ENCODE measurements around the gene MED14. TPM values are rescaled to one million over a fixed set of nuclear protein-coding genes. Genes with fewer than 3 reads are reported as not detected.
A peak's percentile ranks its signal among the peaks of the same experiment; 100 is the strongest.
"Not testable (repeated sequence)": the region's sequence is repeated elsewhere in the genome, so short reads cannot be mapped to it uniquely, and the experiment has no call there.

MED14 gene
- total RNA-seq (2014; rRNA removed; shearing (Covaris generic)) = 21.8 and 28.9 TPM in 2 replicates

GRCh38 chrX:40735325-40736169 is at the start of gene MED14:
TSS of gene MED14 (minus strand) at chrX:40735542. CDS start at chrX:40735412, 130 bp downstream.
- Histone ChIP-seq H3K27ac (peak within 1 kb of the TSS; percentile 51), H3K9me3 (replicated peaks) (no peaks in the 10 kb centered on the region), H3K27me3 (no peaks in the 10 kb centered on the region), H3K4me1 (no peaks in the 10 kb centered on the region), H3K4me3 (peak within 1 kb of the TSS; percentile 77), H3K36me3 (no peaks in the 10 kb centered on the region)
- DNase-seq = peak; percentile 79 to 82

- no peaks in the 10 kb centered on the region for H3K9me3 ChIP-seq (replicated peaks)
- H3K27me3 ChIP-seq = no peaks in the 10 kb centered on the region
- DNase-seq = no peak
Measured at GRCh38 chrX:40784516-40785151, 49.3 kb upstream of the MED14 start.

GRCh38 chrX:40782644-40783259 is 47.4 kb upstream of the MED14 start:
- not testable (repeated sequence) for DNase-seq

More at GRCh38 chrX:40784516-40785151, 49.3 kb upstream of the MED14 start:
- Histone ChIP-seq H3K36me3 (no peaks in the 10 kb centered on the region), H3K4me3 (no peak overlapping the region), H3K27ac (no peak overlapping the region), H3K4me1 (no peaks in the 10 kb centered on the region)

GRCh38 chrX:40780951-40781350 is 45.6 kb upstream of the MED14 start:
- no peaks in the 10 kb centered on the region for H3K9me3 ChIP-seq (replicated peaks)
- no peaks in the 10 kb centered on the region for H3K36me3 ChIP-seq
- DNase-seq = no peak
- H3K4me3 ChIP-seq = no peak overlapping the region
- no peaks in the 10 kb centered on the region for H3K4me1 ChIP-seq
- H3K27ac ChIP-seq = no peak overlapping the region
- H3K27me3 ChIP-seq = no peaks in the 10 kb centered on the region

More at GRCh38 chrX:40782644-40783259, 47.4 kb upstream of the MED14 start:
- H3K4me3 ChIP-seq; H3K27ac ChIP-seq; H3K36me3 ChIP-seq; H3K27me3 ChIP-seq; H3K4me1 ChIP-seq; H3K9me3 ChIP-seq (replicated peaks): not testable (repeated sequence)

GRCh38 chrX:40780082-40780481 is 44.7 kb upstream of the MED14 start:
- no peaks in the 10 kb centered on the region for H3K4me1 ChIP-seq
- H3K9me3 ChIP-seq (replicated peaks) = no peaks in the 10 kb centered on the region
- no peak overlapping the region for H3K27ac ChIP-seq
- H3K27me3 ChIP-seq = no peaks in the 10 kb centered on the region
- no peaks in the 10 kb centered on the region for H3K36me3 ChIP-seq
- no peak for DNase-seq
- no peak overlapping the region for H3K4me3 ChIP-seq

- Histone ChIP-seq H3K4me3 (no peak overlapping the region), H3K27ac (no peak overlapping the region), H3K4me1 (no peaks in the 10 kb centered on the region), H3K27me3 (no peaks in the 10 kb centered on the region), H3K36me3 (no peaks in the 10 kb centered on the region), H3K9me3 (replicated peaks) (no peaks in the 10 kb centered on the region)
- no peak for DNase-seq
Measured at GRCh38 chrX:40778861-40779575, 43.7 kb upstream of the MED14 start.

- no peak for DNase-seq
- Histone ChIP-seq H3K4me3 (no peak overlapping the region), H3K27me3 (no peaks in the 10 kb centered on the region), H3K4me1 (no peaks in the 10 kb centered on the region), H3K27ac (no peak overlapping the region), H3K9me3 (replicated peaks) (no peaks in the 10 kb centered on the region), H3K36me3 (no peaks in the 10 kb centered on the region)
Measured at GRCh38 chrX:40773809-40774208, 38.5 kb upstream of the MED14 start.

- no peak for DNase-seq
- Histone ChIP-seq H3K27ac (no peak overlapping the region), H3K4me3 (no peak overlapping the region), H3K27me3 (no peaks in the 10 kb centered on the region), H3K4me1 (no peaks in the 10 kb centered on the region), H3K9me3 (replicated peaks) (no peaks in the 10 kb centered on the region), H3K36me3 (no peaks in the 10 kb centered on the region)
Measured at GRCh38 chrX:40773188-40773587, 37.8 kb upstream of the MED14 start.

- H3K36me3 ChIP-seq = no peaks in the 10 kb centered on the region
- no peaks in the 10 kb centered on the region for H3K9me3 ChIP-seq (replicated peaks)
- no peak for DNase-seq
- H3K4me1 ChIP-seq = no peaks in the 10 kb centered on the region
- H3K27me3 ChIP-seq = no peaks in the 10 kb centered on the region
- no peak overlapping the region for H3K27ac ChIP-seq
- no peak overlapping the region for H3K4me3 ChIP-seq
Measured at GRCh38 chrX:40772290-40772689, 36.9 kb upstream of the MED14 start.

GRCh38 chrX:40761762-40762161 is 26.4 kb upstream of the MED14 start:
- Histone ChIP-seq H3K27ac (no peak overlapping the region), H3K27me3 (no peaks in the 10 kb centered on the region), H3K4me3 (no peak overlapping the region), H3K36me3 (no peaks in the 10 kb centered on the region), H3K4me1 (no peaks in the 10 kb centered on the region), H3K9me3 (replicated peaks) (no peaks in the 10 kb centered on the region)
- no peak for DNase-seq

GRCh38 chrX:40759374-40759773 is 24.0 kb upstream of the MED14 start:
- H3K27me3 ChIP-seq = no peaks in the 10 kb centered on the region
- H3K9me3 ChIP-seq (replicated peaks) = no peaks in the 10 kb centered on the region
- H3K36me3 ChIP-seq = no peaks in the 10 kb centered on the region
- no peak overlapping the region for H3K4me3 ChIP-seq
- DNase-seq = no peak
- H3K27ac ChIP-seq = no peak overlapping the region
- H3K4me1 ChIP-seq = no peaks in the 10 kb centered on the region

- DNase-seq = no peak
- Histone ChIP-seq H3K27ac (no peak overlapping the region), H3K4me1 (no peaks in the 10 kb centered on the region), H3K4me3 (no peak overlapping the region), H3K36me3 (no peaks in the 10 kb centered on the region), H3K27me3 (no peaks in the 10 kb centered on the region), H3K9me3 (replicated peaks) (no peaks in the 10 kb centered on the region)
Measured at GRCh38 chrX:40757058-40757457, 21.7 kb upstream of the MED14 start.

- Histone ChIP-seq H3K27me3 (no peaks in the 10 kb centered on the region), H3K4me1 (no peaks in the 10 kb centered on the region), H3K9me3 (replicated peaks) (no peaks in the 10 kb centered on the region), H3K4me3 (no peak overlapping the region), H3K36me3 (no peaks in the 10 kb centered on the region), H3K27ac (no peak overlapping the region)
- DNase-seq = no peak
Measured at GRCh38 chrX:40755291-40756249, 20.2 kb upstream of the MED14 start.
